ENCODE data around the gene PPARD. TPM values are rescaled to one million over a fixed set of nuclear protein-coding genes. Genes with fewer than 3 reads are reported as not detected.
A peak's percentile ranks its signal among the peaks of the same experiment; 100 is the strongest.
"Not testable (repeated sequence)": the region's sequence is repeated elsewhere in the genome, so short reads cannot be mapped to it uniquely, and the experiment has no call there.

PPARD gene
- total RNA-seq, 1 donor from 2014 or later = 38.5 TPM

- ATAC-seq = no peak
Measured at GRCh38 chr6:35312807-35313206, 29.6 kb upstream of the PPARD start.

DNA sequence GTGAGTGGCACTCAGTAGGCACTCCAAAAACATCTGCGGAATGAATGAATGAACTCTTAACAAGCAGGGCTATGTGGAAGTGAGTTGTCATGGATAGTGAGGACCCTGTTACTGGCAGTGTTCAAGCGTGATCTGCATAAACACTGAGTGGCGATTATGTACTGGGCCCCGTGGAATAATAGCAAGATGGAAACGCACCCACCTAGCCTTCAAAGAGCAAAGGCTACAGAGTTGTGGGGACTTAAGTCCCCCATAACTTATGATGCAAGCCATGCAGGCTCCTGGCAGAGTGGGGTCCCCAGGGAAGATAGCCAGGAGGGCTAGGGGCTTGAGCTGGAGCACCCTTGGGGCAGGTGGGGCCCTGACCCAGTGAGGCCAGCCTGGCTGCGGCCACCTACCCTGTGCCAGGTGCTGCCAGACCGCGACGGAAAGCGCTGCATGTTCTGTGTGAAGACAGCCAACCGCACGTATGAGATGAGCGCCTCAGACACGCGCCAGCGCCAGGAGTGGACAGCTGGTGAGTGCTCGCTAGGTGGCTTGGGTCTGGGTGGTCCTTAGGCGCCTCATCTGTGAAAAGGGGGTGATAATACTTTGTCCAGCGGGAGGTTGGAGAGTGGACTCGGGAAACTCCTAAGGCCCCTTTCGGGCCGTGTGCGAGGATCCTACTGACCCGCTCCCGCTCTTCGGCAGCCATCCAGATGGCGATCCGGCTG is 24.7 kb upstream of the PPARD start:
- ATAC-seq = peak; percentile 14

GRCh38 chr6:35318196-35319171 is 23.9 kb upstream of the PPARD start:
- ATAC-seq = peak; percentile 95

- ATAC-seq = no peak
Measured at GRCh38 chr6:35319346-35320030, 22.9 kb upstream of the PPARD start.

- no peak for ATAC-seq
Measured at GRCh38 chr6:35320031-35320410, 22.3 kb upstream of the PPARD start.

DNA sequence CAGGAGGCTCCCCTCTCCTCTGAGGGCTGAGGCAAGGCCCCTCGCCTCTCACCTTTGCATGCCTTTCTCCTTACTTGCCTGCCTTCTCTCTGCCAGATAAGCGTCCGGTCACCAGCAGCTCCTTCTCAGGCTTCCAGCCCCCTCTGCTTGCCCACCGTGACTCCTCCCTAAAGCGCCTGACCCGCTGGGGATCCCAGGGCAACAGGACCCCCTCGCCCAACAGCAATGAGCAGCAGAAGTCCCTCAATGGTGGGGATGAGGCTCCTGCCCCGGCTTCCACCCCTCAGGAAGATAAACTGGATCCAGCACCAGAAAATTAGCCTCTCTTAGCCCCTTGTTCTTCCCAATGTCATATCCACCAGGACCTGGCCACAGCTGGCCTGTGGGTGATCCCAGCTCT is 21.3 kb upstream of the PPARD start:
- ATAC-seq = no peak

DNA sequence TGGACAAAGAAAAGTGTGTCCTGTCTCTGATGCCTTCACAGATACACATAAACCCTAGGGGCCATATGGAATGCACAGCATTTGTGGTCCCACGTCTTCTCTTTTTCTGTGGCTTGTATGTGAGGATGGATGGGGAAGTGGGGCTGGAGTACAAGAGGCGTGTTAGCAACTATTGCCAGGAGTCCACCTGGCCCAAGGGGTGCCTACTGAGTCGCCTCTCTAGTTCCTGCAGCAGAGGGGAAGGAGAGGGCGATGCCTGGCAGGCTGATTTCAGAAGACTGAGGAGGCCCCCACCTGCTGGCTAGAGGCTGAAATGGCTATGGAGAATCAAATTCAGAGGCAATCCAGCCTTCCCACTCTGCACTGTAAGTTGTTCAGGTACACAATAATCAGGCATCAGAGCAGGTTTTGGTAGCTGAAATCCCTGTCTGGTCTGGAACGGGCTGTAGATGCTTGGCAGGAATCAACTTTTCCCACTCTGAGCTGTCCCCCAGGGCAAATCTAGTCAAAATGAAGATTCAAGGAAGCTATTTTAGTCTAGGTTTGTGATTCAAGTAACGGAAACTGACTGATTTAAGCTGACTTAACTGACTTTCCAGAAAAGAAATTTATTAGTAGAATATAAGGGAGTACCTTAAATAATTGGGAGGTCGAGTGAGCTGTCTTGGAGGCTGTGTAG is 14.9 kb upstream of the PPARD start:
- ATAC-seq = peak; percentile 68

- no peak for ATAC-seq
Measured at GRCh38 chr6:35328108-35328723, 14.1 kb upstream of the PPARD start.

DNA sequence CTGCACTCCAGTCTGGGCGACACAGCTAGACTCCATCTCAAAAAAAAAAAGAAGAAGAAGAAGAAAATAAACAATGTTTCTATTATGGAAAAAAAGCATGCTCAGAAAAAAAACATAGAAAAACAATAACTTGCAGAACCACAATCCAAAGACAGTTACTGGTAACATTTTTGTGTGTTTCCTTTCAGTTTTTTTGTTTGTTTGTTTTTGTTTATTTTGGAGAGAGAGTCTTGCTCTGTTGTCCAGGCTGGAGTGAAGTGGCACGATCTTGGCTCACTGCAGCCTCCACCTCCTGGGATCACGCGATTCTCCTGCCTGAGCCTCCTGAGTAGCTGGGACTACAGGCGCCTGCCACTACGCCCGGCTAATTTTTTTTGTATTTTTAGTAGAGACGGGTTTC is 13.4 kb upstream of the PPARD start:
- ATAC-seq = not testable (repeated sequence)

DNA sequence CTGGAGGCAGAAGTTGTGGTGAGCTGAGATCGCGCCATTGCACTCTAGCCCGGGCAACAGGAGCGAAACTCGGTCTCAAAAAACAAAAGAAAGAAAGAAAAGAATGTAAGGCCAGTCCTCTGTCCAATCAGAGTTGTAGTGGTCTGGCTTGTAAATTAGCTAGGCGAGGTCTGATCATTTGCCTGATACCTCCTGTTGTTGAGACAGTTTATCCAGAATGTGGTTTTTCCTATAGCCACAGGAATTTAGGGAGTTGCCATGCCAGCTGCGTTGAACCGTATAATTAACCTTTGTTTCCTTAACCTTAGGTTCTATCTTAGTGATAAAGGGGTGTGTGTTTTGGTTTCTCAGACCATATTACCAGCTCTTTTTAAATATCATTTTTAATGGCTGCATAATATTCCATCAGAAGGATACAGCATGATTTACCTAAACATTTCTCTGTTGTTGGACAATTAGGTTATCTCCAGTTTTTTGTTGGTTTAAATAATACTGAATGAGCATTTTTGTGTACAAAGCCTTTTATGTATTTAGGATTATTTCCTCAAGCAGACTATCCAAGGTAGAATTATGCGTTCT is 11.7 kb upstream of the PPARD start:
- no peak for ATAC-seq

DNA sequence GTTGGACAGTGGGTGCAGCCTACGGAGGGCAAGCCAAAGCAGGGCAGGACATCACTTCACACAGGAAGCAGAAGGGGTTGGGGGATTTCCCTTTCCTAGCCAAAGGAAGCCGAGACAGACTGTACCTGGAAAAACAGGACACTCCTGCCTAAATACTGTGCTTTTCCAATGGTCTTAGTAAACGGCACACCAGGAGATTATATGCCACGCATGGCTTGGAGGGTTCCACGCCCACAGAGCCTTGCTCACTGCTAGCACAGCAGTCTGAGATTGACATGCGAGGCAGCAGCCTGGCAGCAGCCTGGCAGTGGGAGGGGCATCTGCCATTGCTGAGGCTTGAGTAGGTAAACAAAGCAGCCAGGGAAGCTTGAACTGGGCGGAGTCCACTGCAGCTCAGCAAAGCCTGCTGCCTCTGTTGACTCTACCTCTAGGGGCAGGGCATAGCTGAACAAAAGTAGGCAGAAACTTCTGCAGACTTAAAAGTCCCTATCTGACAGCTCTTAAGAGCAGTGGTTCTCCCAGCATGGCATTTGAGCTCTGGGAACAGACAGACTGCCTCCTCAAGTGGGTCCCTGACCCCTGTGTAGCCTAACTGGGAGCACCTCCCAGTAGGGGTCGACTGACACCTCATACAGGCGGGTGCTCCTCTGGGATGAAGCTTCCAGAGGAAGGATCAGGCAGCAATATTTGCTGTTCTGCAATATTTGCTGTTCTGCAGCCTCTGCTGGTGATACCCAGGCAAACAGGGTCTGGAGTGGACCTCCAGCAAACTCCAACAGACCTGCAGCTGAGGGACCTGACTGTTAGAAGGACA is 10.1 kb upstream of the PPARD start:
- ATAC-seq = peak; percentile 98

DNA sequence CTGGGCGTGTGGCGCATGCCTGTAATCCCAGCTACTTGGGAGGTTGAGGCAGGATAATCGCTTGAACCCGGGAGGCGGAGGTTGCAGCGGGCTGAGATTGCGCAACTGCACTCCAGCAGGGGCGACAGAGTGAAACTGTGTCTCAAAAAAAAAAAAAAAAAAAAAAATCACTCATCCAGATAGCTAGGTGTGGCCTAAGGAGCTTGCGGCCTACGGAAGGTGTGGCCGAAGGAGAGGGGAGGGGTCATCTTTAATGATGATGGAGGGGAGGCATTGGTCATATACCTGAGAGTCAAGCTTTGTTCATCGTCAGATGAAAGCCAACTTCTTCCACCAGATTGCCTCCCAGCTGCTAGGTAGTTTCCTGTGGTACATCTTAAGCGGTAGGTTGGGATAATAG is 801 bp upstream of the PPARD start:
- peak; percentile 53 for ATAC-seq

GRCh38 chr6:35343092-35343834 is 905 bp downstream of the PPARD start:
- no peak for ATAC-seq

GRCh38 chr6:35343835-35344550 is 1.6 kb downstream of the PPARD start:
- no peak for ATAC-seq

- no peak for ATAC-seq
Measured at GRCh38 chr6:35351422-35351821, 9.1 kb downstream of the PPARD start.

DNA sequence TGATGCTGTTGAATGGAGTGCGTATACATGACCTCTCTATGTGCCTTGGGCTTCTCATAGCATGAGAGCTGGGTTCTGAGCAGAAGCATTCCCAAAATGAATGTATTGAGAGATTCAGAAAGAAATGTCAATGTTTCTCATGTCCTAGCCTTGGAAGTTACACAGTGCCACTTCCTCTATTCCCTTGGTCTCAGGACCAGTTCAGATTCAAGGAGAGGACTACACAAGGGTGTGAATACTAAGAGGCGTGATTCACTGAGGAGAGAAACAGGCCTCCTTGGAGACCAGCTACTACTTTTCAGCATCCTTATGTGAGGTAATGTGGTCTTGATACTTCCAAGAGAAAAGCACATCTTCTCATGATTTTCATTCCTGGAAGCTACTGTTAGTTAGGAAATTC is 10.4 kb downstream of the PPARD start:
- no peak for ATAC-seq

DNA sequence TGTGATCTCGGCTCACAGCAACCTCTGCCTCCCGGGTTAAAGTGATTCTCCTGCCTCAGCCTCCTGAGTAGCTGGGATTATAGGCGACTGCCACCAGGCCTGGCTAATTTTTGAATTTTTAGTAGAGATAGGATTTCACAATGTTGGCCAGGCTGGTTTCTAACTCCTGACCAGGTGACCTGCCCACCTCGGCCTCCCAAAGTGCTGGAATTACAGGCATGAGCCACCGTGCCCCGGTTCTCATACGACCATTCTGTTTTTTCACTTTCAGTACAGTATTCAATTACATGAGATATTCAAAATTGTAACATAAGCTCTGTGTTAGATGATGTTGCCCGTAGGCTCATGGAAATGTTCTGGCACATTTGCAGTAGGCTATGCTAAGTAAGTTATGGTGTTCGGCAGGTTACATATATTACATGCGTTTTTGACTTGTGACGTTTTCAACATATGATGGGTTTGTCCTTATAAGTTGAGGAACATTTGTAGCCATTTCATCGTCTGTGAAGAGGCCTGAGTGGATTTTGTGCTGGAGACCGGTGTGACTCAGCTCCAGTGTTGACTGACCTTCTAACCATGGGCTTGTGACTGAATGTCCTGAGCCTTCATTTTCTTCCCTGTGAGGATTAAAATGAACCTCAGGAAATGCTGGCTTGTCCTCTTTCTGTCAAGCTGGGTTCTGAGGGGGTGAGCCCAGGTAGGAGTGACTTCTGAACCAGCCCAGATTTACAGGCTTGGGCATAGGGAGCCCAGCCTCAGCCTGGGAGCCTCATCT is 12.2 kb downstream of the PPARD start:
- ATAC-seq = no peak

- no peak for ATAC-seq
Measured at GRCh38 chr6:35356391-35356790, 14.0 kb downstream of the PPARD start.

DNA sequence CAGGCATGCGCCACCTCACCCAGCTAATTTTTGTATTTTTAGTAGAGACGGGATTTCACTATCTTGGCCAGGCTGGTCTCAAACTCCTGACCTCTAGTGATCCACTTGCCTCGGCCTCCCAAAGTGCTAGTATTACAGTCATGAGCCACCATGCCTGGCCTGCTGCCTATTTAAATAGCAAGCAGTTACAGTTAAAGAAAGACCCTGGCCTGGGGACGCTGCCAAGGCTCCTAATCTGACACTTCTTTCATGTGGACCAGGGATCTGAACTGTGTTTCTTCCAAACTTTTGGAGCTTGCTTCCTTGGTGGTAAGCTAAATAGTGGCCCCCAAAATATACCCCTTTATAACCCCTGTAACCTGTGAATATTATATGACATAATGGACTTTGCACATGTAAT is 15.3 kb downstream of the PPARD start:
- ATAC-seq = no peak
